Panc1 (cell line): Measurements from ENCODE around the gene AK4. TPM values are rescaled to one million over a fixed set of nuclear protein-coding genes. Genes with fewer than 3 reads are reported as not detected.
A peak's percentile ranks its signal among the peaks of the same experiment; 100 is the strongest.
"Not testable (repeated sequence)": the region's sequence is repeated elsewhere in the genome, so short reads cannot be mapped to it uniquely, and the experiment has no call there.

Source experiments
- ATAC-seq: fragments of 200-7000 bp; cut with Tn5 transposase; 2 replicates; pipeline ENCODE4 v1.9.1; 2020; ENCODE audit warnings: mild to moderate bottlenecking, moderate library complexity
- BruUV-seq: library from RNA; stranded (reverse); fragments of 400-500 nt; replicated peaks from 2 replicates; lab custom pipeline; 2021; lab: Mats Ljungman, UMichigan
- CTCF ChIA-PET: fragments of 300-600 bp; sonication (Branson Sonifier 250); formaldehyde crosslinking; loops from one replicate; lab custom pipeline; 2022; ENCODE audit warnings: antibody characterized with exemption; lab: Charles Lee
- POLR2A ChIA-PET: fragments of 300-600 bp; sonication (Branson Sonifier 250); formaldehyde crosslinking; loops from one replicate; lab custom pipeline; 2022; ENCODE audit warnings: antibody characterized with exemption; lab: Charles Lee
- DNase-seq: peaks from one replicate; pipeline ENCODE4 v3.0.0-alpha.2; 2010; ENCODE audit warnings: low read depth, low spot score
- H3K27ac ChIP-seq: 2 replicates; pipeline ENCODE4 v1.5.1; 2011; ENCODE audit warnings: mild to moderate bottlenecking, low read length, inconsistent platforms
- H3K27me3 ChIP-seq: fragments of 200-500 bp; sonication (Bioruptor generic); 2 replicates; pipeline ENCODE4 v1.6.0; 2014; ENCODE audit warnings: low read length, inconsistent platforms; ENCODE audit not compliant: control insufficient read depth, insufficient read depth
- H3K36me3 ChIP-seq: fragments of 200-500 bp; sonication (Bioruptor generic); 2 replicates; pipeline ENCODE4 v1.5.1; 2014; ENCODE audit warnings: inconsistent platforms, mild to moderate bottlenecking, low read length, moderate library complexity; ENCODE audit not compliant: control insufficient read depth, insufficient read depth
- H3K4me1 ChIP-seq: 2 replicates; pipeline ENCODE4 v1.5.1; 2011; ENCODE audit warnings: inconsistent platforms, mild to moderate bottlenecking, low read length, moderate library complexity; ENCODE audit not compliant: control insufficient read depth, insufficient read depth
- H3K4me3 ChIP-seq, 2 experiments: 2 replicates each; pipeline ENCODE4 v1.5.1; 2011 to 2012; ENCODE audit warnings: low read depth in 2 of 2, low read length in 2 of 2, mild to moderate bottlenecking in 2 of 2, inconsistent platforms in 1 of 2, moderate library complexity in 1 of 2
- H3K9me3 ChIP-seq: fragments of 200-500 bp; sonication (Bioruptor generic); 2 replicates; pipeline ENCODE4 v1.5.1; 2014; ENCODE audit warnings: low read depth, mild to moderate bottlenecking, inconsistent platforms, low read length, moderate library complexity; ENCODE audit not compliant: control insufficient read depth, insufficient read depth
- CTCF ChIP-seq: fragments of 450-650 bp; IDR thresholded peaks from 2 replicates; pipeline ENCODE4 v1.5.1; 2017; ENCODE audit warnings: mild to moderate bottlenecking
- POLR2AphosphoS5 ChIP-seq: IDR thresholded peaks from 2 replicates; pipeline ENCODE4 v1.6.1; 2012; ENCODE audit warnings: mild to moderate bottlenecking, low read depth, low read length, moderate library complexity
- TCF7L2 ChIP-seq: IDR thresholded peaks from 2 replicates; pipeline ENCODE4 v1.6.1; 2011; ENCODE audit warnings: mild to moderate bottlenecking, low read depth, low read length, inconsistent platforms
- in situ Hi-C: cut with HindIII; loops from 2 replicates; pipeline ENCODE4 v1.10.0; 2016; ENCODE audit warnings: low sequenced_read_pairs, low pct_unique_long_range_greater_than_20kb
- intact Hi-C: fragments of 100-400 bp; cut with micrococcal nuclease; formaldehyde crosslinking; loops from one replicate; pipeline ENCODE4 v1.10.0; 2022; ENCODE audit not compliant: unreplicated experiment
- total RNA-seq: library from RNA; stranded (reverse); gene quantifications from one replicate; pipeline ENCODE4 v1.2.1, GENCODE V29; 2021; ENCODE audit not compliant: unreplicated experiment

The AK4 gene
- total RNA-seq, 1 experiment from 2014 or later = 26.8 TPM

- intact Hi-C loops (loop anchor here (1.0 to 10.0 kb wide), 2 partner anchors 189 to 452 kb away; partner anchors contain the start of genes LEPR and LEPROT), in situ Hi-C loops (no loop called here)
- Histone ChIP-seq H3K9me3 (peaks cover 4% of the 10 kb centered on the region; the same call in 1 of the 2 replicates), H3K27me3 (no peaks in the 10 kb centered on the region), H3K27ac (no peak overlapping the region), H3K4me1 (no peaks in the 10 kb centered on the region), H3K4me3 (no peak overlapping the region), H3K36me3 (no peaks in the 10 kb centered on the region)
- DNase-seq = no peak
- TF ChIP-seq TCF7L2 (no peak), CTCF (peak; percentile 60; the same call in 1 of the 2 replicates)
- BruUV-seq = no TSS peak
- ATAC-seq = no peak
- ChIA-PET POLR2A (interaction anchor here (0.6 kb wide), 2 partner anchors 109 to 483 kb away, joined by 3 to 5 read pairs; no protein-coding TSS in a partner anchor), CTCF (interaction anchor here (0.6 to 1.0 kb wide), 9 partner anchors 12 to 480 kb away, joined by 3 to 5 read pairs (median 4); partner anchors contain the start of genes LEPR and LEPROT)
These were observed 88.1 kb downstream of the AK4 start for GRCh38 chr1:65235867-65236805.

- H3K4me3 ChIP-seq, H3K4me1 ChIP-seq, H3K27me3 ChIP-seq, H3K27ac ChIP-seq, DNase-seq, POLR2A ChIA-PET, BruUV-seq, in situ Hi-C loops, H3K9me3 ChIP-seq, CTCF ChIA-PET, H3K36me3 ChIP-seq, ATAC-seq: not testable (repeated sequence)
- intact Hi-C loops = loop anchor here (10.0 kb wide), 1 partner anchor 188 kb away; the partner anchor contains the start of genes LEPR and LEPROT
These were observed 89.1 kb downstream of the AK4 start for GRCh38 chr1:65237088-65237487.

- no TSS peak for BruUV-seq
These were observed 89.5 kb downstream of the AK4 start for GRCh38 chr1:65237503-65237902.

More at GRCh38 chr1:65237503-65237902, 89.5 kb downstream of the AK4 start:
- no peaks in the 10 kb centered on the region for H3K36me3 ChIP-seq
- CTCF ChIA-PET = no interaction called here
- intact Hi-C loops = loop anchor here (10.0 kb wide), 1 partner anchor 187 kb away; the partner anchor contains the start of genes LEPR and LEPROT
- peaks cover 4% of the 10 kb centered on the region; the same call in 1 of the 2 replicates for H3K9me3 ChIP-seq
- TF ChIP-seq CTCF (no peak), POLR2AphosphoS5 (no peak)
- H3K27me3 ChIP-seq = no peaks in the 10 kb centered on the region
- H3K4me1 ChIP-seq = no peaks in the 10 kb centered on the region
- POLR2A ChIA-PET = no interaction called here
- no peak for DNase-seq
- no peak overlapping the region for H3K27ac ChIP-seq
- no peak overlapping the region for H3K4me3 ChIP-seq
- no peak for ATAC-seq
- in situ Hi-C loops = no loop called here
